Spleen (tissue), 11 donors: ENCODE results near the gene SLC26A11. TPM values are rescaled to one million over a fixed set of nuclear protein-coding genes. Genes with fewer than 3 reads are reported as not detected.

Experiments used
- DNase-seq: peaks from one replicate; pipeline ENCODE4 v3.0.0-alpha.2; 2020
- H3K27ac ChIP-seq, 8 donors: fragments of 200-600 bp; sonication (generic) in 7 of 8; 1 replicate in 4 of 8; 2 replicates in 4 of 8; pipeline versions ENCODE4 v1.5.0 to v1.8.0; 2016 to 2021; ENCODE audit warnings: inconsistent platforms in 4 of 8, mild to moderate bottlenecking in 4 of 8, moderate library complexity in 1 of 8
- H3K27me3 ChIP-seq, 7 donors: fragments of 200-600 bp; sonication (generic) in 6 of 7; replicated peaks in 1 of 7; 1 replicate in 4 of 7; 2 replicates in 3 of 7; pipeline versions ENCODE4 v1.5.0 to v1.8.0; 2016 to 2021; ENCODE audit warnings: inconsistent platforms in 3 of 7, mild to moderate bottlenecking in 1 of 7
- H3K36me3 ChIP-seq, 6 donors: fragments of 200-600 bp; sonication (generic) in 5 of 6; 1 replicate in 4 of 6; 2 replicates in 2 of 6; pipeline versions ENCODE4 v1.5.0 to v1.8.0; 2016 to 2021; ENCODE audit warnings: inconsistent platforms in 2 of 6
- H3K4me1 ChIP-seq, 6 donors: fragments of 200-600 bp; sonication (generic) in 5 of 6; 1 replicate in 3 of 6; 2 replicates in 3 of 6; pipeline versions ENCODE4 v1.5.0 to v1.8.0; 2016 to 2021; ENCODE audit warnings: inconsistent platforms in 3 of 6
- H3K4me3 ChIP-seq, 8 donors: fragments of 200-600 bp; sonication (generic) in 7 of 8; 1 replicate in 4 of 8; 2 replicates in 4 of 8; pipeline versions ENCODE4 v1.5.0 to v1.8.0; 2016 to 2021; ENCODE audit warnings: inconsistent platforms in 4 of 8, mild to moderate bottlenecking in 4 of 8, moderate library complexity in 2 of 8
- H3K9me3 ChIP-seq, 8 donors: fragments of 200-600 bp; sonication (generic) in 7 of 8; 1 replicate in 4 of 8; 2 replicates in 4 of 8; pipeline versions ENCODE4 v1.5.0 to v1.8.0; 2016 to 2021; ENCODE audit warnings: inconsistent platforms in 4 of 8
- CTCF ChIP-seq, 11 experiments: fragments of 200-600 bp in 7 of 11; fragments of 450-650 bp in 4 of 11; sonication (generic) in 4 of 11; IDR thresholded peaks in 8 of 11; conservative IDR thresholded peaks in 3 of 11; 1 replicate in 7 of 11; 2 replicates in 4 of 11; pipeline versions ENCODE4 v1.4.0 to v1.8.0; 2016 to 2021; ENCODE audit warnings: antibody characterized with exemption in 11 of 11, inconsistent platforms in 4 of 11, mild to moderate bottlenecking in 1 of 11
- POLR2A ChIP-seq, 3 donors: fragments of 450-650 bp; IDR thresholded peaks; one replicate each; pipeline ENCODE4 v1.5.1; 2017; ENCODE audit warnings: antibody characterized with exemption in 3 of 3, mild to moderate bottlenecking in 1 of 3
- POLR2AphosphoS5 ChIP-seq, 3 donors: sonication (generic); formaldehyde crosslinking; IDR thresholded peaks; one replicate each; pipeline ENCODE4 v1.5.1; 2017; ENCODE audit warnings: antibody characterized with exemption in 3 of 3
- WGBS, 5 donors: extraction: QIAGEN DNeasy Blood & Tissue Kit in 3 of 5; methylation state at CpG; one replicate each; pipeline versions ENCODE4 v1.1.5 to v1.1.7; 2013 to 2018; 5-methylcytosine and 5-hydroxymethylcytosine counted together
- intact Hi-C: fragments of 100-400 bp; cut with DNase I; formaldehyde crosslinking; loops from one replicate; pipeline ENCODE4 v1.15.0; 2023; ENCODE audit warnings: low total_unique reads
- polyA plus RNA-seq, 3 donors: library from polyadenylated mRNA; stranded (reverse); fragments of 200-250 nt; gene quantifications; one replicate each; pipeline ENCODE4 v1.2.1, GENCODE V29; 2013
- total RNA-seq, 7 donors: library from RNA; depleted of rRNA in 3 of 7; stranded (reverse); fragments of >200 nt in 3 of 7; fragmentation: NEBNext Ultra II Directional in 4 of 7; extraction: Animal tissue kit (Norgen Biotek cat#: 25700) in 4 of 7; gene quantifications; one replicate each; pipeline versions ENCODE4 v1.1.0 to v1.2.1, GENCODE V29; 2016 to 2021
- donor health status: healthy with polysubstance abuse.
- donor health status: DM: no; HTN: no; CAD: no; lungs with moderate emphysema.
- donor health status: DM: no; HTN: no; CAD: no.
- donor health status: Bipolar disorder and iron deficiency.
- donor health status: healthy.
- donor health status: DM: no; HTN: no; CAD: no.
- donor health status: DM: yes; HTN: yes; CAD: no.

SLC26A11 gene
- total and polyA plus RNA-seq, 10 donors = 6.8 to 39.7 (median 30.5) TPM

GRCh38 chr17:80286638-80286960 is 66.4 kb downstream of the SLC26A11 start:
- Histone ChIP-seq H3K27ac (peak overlapping the region in 4 of 8 donors; percentile 11 to 65 (median 40)), H3K4me1 (peaks cover 0 to 77% (median 27%) of the 10 kb centered on the region in 6 donors), H3K4me3 (no peak overlapping the region), H3K27me3 (no peaks in the 10 kb centered on the region), H3K36me3 (peaks cover 0 to 100% (median 50%) of the 10 kb centered on the region in 6 donors), H3K9me3 (no peaks in the 10 kb centered on the region)
- TF ChIP-seq POLR2AphosphoS5 (IDR thresholded peaks at IDR 0.05) (no peak), CTCF (IDR thresholded peaks at IDR 0.05 in 8 of 11, conservative IDR thresholded peaks at IDR 0.05 in 3 of 11) (no peak), POLR2A (IDR thresholded peaks at IDR 0.05) (no peak)
- intact Hi-C loops = no loop called here
- WGBS, 5 donors = 90 to 96% (median 92%) methylated on average over 4 to 5 of the region's 5 CpGs
- DNase-seq = no peak

- intact Hi-C loops = no loop called here
- H3K4me1 ChIP-seq = peaks cover 0 to 74% (median 27%) of the 10 kb centered on the region in 6 donors
- no peaks in the 10 kb centered on the region for H3K27me3 ChIP-seq
- WGBS, 5 donors = 79 to 87% (median 82%) methylated on average over 9 of the region's 9 CpGs
- peaks cover 0 to 100% (median 53%) of the 10 kb centered on the region in 6 donors for H3K36me3 ChIP-seq
- H3K27ac ChIP-seq = peak overlapping the region in 4 of 8 donors; percentile 6 to 65 (median 46)
- no peak for TF ChIP-seq POLR2AphosphoS5 (IDR thresholded peaks at IDR 0.05)
- no peak for TF ChIP-seq CTCF (IDR thresholded peaks at IDR 0.05 in 8 of 11, conservative IDR thresholded peaks at IDR 0.05 in 3 of 11)
- no peak for TF ChIP-seq POLR2A (IDR thresholded peaks at IDR 0.05)
- H3K4me3 ChIP-seq = no peak overlapping the region
- DNase-seq = no peak
- H3K9me3 ChIP-seq = no peaks in the 10 kb centered on the region
These were observed 66.8 kb downstream of the SLC26A11 start for GRCh38 chr17:80287038-80287437.

- H3K36me3 ChIP-seq = peaks cover 0 to 100% (median 60%) of the 10 kb centered on the region in 6 donors
- H3K27ac ChIP-seq = peak overlapping the region in 5 of 8 donors; percentile 1 to 65 (median 40)
- no peak overlapping the region for H3K4me3 ChIP-seq
- H3K4me1 ChIP-seq = peaks cover 0 to 70% (median 27%) of the 10 kb centered on the region in 6 donors
- intact Hi-C loops = no loop called here
- H3K27me3 ChIP-seq = no peaks in the 10 kb centered on the region
- no peak for TF ChIP-seq POLR2A (IDR thresholded peaks at IDR 0.05)
- TF ChIP-seq POLR2AphosphoS5 (IDR thresholded peaks at IDR 0.05) = peak in 2 of 3 donors; percentile 34 to 66
- no peak for TF ChIP-seq CTCF (IDR thresholded peaks at IDR 0.05 in 8 of 11, conservative IDR thresholded peaks at IDR 0.05 in 3 of 11)
- H3K9me3 ChIP-seq = no peaks in the 10 kb centered on the region
- no peak for DNase-seq
- 74 to 80% (median 76%) methylated on average over 9 to 22 of the region's 22 CpGs for WGBS, 5 donors
These were observed 67.8 kb downstream of the SLC26A11 start for GRCh38 chr17:80287806-80288567.

GRCh38 chr17:80289616-80290015 is 69.4 kb downstream of the SLC26A11 start:
- no peak for DNase-seq
- Histone ChIP-seq H3K4me3 (no peak overlapping the region), H3K27me3 (no peaks in the 10 kb centered on the region), H3K27ac (peak overlapping the region in 4 of 8 donors; percentile 4 to 56 (median 40)), H3K4me1 (peaks cover 0 to 59% (median 23%) of the 10 kb centered on the region in 6 donors), H3K9me3 (no peaks in the 10 kb centered on the region), H3K36me3 (peaks cover 0 to 100% (median 70%) of the 10 kb centered on the region in 6 donors)
- TF ChIP-seq CTCF (IDR thresholded peaks at IDR 0.05 in 8 of 11, conservative IDR thresholded peaks at IDR 0.05 in 3 of 11) = no peak
- TF ChIP-seq POLR2A (IDR thresholded peaks at IDR 0.05) = no peak
- no peak for TF ChIP-seq POLR2AphosphoS5 (IDR thresholded peaks at IDR 0.05)
- intact Hi-C loops = no loop called here
- WGBS, 5 donors = 19 to 37% (median 23%) methylated on average over 6 of the region's 6 CpGs
